ENCODE results near the gene VNN1.

Gene VNN1

DNA sequence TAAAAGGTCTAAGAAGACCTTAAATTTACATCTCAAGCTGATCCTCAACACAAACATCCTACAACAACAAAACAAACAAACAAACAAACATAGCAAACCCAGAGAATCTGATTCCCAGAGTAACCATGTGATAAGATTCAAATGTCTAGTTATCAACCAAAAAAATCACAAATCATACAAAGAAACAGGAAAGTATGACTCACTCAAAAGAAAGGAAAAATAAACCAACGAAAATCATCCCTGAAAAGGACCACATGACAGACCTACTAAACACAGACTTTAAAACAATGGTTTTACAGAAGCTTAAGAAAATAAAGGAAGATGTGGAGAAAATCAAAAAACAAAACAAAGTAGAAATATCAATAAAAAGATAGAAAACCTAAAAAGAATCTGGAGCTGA lies 18.1 kb downstream of the VNN1 start:
- H3K4me3 ChIP-seq (ENCODE audit: low read depth, low read length) = no peak overlapping the region
- no peak for TF ChIP-seq CTCF (IDR thresholded peaks at IDR 0.05; ENCODE audit: borderline replicate concordance, insufficient read depth, low read depth, low read length)

- no peak overlapping the region for H3K4me3 ChIP-seq (ENCODE audit: low read depth, low read length)
- TF ChIP-seq CTCF (IDR thresholded peaks at IDR 0.05; ENCODE audit: borderline replicate concordance, insufficient read depth, low read depth, low read length) = no peak
Observed at GRCh38 chr6:132693478-132693877, 20.4 kb downstream of the VNN1 start.

DNA sequence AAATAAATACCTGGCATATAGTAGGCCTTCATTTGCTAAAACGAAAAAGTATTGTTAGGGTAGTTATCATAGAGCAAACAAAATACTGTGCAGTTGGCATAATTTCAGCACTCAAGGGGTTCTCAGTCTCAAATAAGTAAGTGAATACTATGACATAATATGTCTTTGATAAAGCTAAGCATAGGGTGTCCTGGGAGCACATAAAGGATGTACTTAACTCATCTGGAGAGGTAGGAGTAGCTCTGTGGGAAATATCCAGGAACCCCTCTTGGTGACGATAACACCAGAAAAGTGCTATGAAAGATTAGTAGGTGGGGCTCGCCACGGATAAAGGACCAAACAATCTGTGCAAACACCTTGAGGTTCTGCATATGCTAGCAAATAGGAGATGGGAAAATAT lies 23.2 kb downstream of the VNN1 start:
- no peak overlapping the region for H3K4me3 ChIP-seq (ENCODE audit: low read depth, low read length)
- TF ChIP-seq CTCF (IDR thresholded peaks at IDR 0.05; ENCODE audit: borderline replicate concordance, insufficient read depth, low read depth, low read length) = no peak

DNA sequence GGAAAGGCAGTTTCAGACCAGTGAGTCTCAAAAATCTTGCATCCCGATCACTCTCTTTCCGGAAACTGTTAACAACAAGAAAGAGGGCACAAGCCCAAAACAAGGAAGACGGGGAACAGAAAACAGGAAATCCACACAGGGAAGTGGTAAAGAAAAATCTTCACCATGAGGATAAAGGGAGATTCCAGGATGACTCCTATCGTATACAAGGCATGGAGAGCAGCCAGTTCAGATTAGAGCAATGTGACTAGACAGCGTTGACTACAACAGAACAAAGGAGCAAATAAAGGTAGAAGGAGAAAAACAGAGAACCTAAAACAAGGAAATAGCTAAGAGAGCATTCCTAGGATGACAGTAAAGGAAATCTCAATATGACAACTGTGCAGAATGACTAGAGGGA lies 26.5 kb downstream of the VNN1 start:
- H3K4me3 ChIP-seq (ENCODE audit: low read depth, low read length) = no peak overlapping the region
- TF ChIP-seq CTCF (IDR thresholded peaks at IDR 0.05; ENCODE audit: borderline replicate concordance, insufficient read depth, low read depth, low read length) = no peak

GRCh38 chr6:132686531-132686930 lies 27.3 kb downstream of the VNN1 start:
- no peak overlapping the region for H3K4me3 ChIP-seq (ENCODE audit: low read depth, low read length)
- TF ChIP-seq CTCF (IDR thresholded peaks at IDR 0.05; ENCODE audit: borderline replicate concordance, insufficient read depth, low read depth, low read length) = no peak

DNA sequence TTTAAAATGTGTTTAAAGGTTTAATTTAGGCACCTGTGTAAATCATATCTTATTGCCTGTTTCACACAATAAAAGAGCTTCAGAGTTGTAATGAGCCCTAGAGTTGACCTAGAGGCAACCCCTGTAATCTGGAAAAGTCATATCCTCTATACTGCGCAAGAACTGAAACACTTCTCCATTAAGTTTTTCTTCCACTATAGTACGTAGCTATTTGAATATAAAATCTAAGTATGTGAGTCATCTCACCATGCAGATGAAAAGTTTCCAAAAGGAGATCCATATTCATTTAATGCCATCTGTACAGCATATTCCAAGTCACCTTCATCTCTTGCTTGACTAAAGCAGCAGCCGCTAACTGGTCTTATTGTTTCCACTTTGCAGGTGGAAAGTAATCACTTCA lies 28.8 kb downstream of the VNN1 start:
- no peak for TF ChIP-seq CTCF (IDR thresholded peaks at IDR 0.05; ENCODE audit: borderline replicate concordance, insufficient read depth, low read depth, low read length)

GRCh38 chr6:132684272-132684671 lies 29.6 kb downstream of the VNN1 start:
- TF ChIP-seq CTCF (IDR thresholded peaks at IDR 0.05; ENCODE audit: borderline replicate concordance, insufficient read depth, low read depth, low read length) = no peak
- H3K4me3 ChIP-seq (ENCODE audit: low read depth, low read length) = no peak overlapping the region

More for the DNA sequence above, 28.8 kb downstream of the VNN1 start:
- no peak overlapping the region for H3K4me3 ChIP-seq (ENCODE audit: low read depth, low read length)

Data from GM12875 (cell line).